Stimulated activated CD8-positive, alpha-beta memory T cell treated with anti-CD3 and anti-CD28 coated beads, Interleukin-7, amount 100 ng/mL, for 48 hours (primary cell): ENCODE measurements around the gene ZBTB21.

Source experiments
- DNase-seq, 2 donors: peaks; one replicate each; pipeline ENCODE4 v3.0.0-alpha.2; 2020; ENCODE audit warnings: low read depth in 1 of 2; ENCODE audit errors: extremely low read depth in 1 of 2

ZBTB21 gene

DNA sequence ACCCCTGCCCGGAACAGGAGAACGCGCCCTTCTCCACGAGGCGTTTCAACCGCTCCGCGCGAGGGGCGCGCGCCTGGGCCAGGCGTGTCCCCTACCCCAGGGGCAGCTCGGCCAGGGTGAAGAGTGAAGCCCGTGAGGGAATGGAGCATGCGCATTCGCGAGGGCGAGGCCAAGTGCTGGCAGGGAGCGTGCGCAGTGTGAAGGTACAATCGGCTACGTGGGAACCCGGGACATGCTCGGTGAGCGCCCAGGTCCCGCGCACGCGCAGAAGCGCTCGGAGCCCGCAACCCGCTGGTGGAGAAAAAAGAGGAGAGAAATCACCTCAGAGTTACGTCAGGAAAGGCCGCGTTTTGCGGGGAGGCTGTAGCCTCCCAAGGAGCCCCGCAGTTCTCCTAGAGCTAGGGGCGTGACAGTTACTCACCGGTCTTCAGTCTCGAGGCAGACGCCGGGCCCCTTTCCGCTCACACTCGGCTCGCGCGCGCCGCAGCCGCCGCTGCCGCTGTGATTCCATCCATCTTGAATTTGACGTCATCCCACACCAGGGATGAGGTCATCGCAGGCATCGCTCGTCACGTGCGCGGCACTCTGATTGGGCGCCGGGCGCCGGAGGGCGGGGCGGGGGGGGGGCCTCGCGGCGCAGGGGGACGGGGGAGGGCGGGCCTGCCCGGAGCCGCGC is at the start of gene ZBTB21:
Gene ZBTB21 (minus strand): TSS at position 530 of the 676 bp plus-strand sequence. CDS start 16,265 bp downstream, outside the sequence.
- DNase-seq = peak; percentile 96 to 98

DNA sequence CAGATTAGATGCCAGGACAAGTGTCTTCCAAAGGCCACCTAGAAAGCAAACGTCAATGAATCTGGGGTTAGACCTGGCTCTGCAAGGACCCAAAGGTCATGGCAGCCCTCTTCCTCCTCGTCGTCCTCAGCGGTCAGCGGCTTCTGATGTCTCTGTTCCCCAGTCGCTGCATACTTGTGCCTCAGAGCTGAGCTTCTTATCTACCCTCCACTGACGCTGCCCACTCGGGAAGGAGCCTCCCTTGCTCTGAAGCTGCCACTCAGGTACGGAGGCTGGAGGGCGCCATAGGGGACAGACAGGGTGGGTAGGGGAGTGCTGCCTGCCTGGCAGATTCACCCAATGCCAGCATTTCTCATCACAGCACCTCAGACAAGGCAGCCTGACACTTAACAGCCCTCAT is 49.6 kb upstream of the ZBTB21 start:
- DNase-seq = no peak

DNA sequence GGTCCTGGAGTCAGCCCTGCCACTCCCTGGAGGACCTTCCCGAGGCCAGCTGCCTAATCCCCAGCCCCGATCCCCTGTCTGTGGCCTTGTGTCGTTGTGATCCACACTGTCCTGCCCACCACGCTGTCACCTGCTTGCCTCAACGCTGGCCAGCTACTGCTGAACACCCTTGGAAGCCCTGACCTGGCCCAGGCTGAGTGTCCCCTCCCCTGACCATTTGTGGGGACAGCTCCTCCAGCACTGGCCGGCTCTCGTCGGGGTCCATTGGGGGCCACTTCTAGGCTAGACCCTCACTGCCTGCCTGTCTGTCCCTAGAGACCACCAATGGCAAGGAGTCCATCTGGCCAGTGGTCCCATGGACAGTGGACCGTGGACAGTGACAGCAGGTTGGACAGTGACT is 49.0 kb upstream of the ZBTB21 start:
- DNase-seq = no peak

DNA sequence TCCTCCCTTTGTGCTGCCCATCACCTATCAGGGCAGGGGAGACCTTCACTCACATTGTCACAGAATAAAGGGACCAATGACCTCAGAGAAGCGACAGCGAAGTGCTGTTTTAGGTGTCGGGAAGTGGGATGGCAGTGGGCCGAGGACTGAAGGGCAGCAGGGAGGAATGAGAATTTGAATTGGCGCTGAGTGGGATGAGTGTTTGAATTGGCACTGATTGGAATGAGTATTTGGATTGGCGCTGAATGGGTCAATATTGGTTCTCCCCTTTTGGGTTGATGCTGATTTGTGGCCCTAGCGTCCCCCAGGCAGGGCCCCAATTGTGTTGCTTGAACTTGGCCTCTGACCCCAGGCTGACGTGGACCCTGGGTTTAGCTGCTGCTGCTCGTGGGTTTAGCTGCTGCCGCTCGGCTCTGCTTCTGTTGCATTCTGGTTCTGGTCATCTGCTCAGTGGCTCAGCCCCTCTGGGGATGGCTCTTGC is 48.5 kb upstream of the ZBTB21 start:
- no peak for DNase-seq

DNA sequence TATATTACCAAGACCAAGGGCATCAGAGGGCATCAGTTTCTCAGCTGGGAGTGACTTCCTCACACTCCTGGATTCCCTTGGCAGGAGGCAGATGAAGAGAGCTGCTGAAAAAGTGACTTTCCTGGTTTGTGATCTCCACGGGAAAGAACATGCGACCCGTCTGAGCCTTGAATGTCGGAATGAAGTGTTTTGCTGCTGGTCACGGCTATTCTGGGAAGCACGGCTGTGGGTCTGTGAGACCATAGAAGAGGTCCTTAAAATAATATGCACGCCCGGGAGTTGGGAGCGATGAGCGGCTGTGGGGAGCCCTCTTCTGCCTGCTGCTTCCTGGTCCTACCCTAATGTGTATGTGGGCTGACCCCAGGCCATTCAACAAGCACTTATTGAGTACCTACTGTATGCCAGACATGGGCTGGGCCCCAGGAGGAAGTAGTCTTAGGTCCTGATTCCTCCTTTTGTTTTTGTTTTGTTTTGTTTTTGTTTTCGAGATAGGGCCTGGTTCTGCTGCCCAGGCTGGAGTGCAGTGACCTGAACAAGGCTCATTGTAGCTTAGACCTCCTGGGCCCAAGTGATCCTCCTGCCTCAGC is 47.8 kb upstream of the ZBTB21 start:
- DNase-seq = no peak

DNA sequence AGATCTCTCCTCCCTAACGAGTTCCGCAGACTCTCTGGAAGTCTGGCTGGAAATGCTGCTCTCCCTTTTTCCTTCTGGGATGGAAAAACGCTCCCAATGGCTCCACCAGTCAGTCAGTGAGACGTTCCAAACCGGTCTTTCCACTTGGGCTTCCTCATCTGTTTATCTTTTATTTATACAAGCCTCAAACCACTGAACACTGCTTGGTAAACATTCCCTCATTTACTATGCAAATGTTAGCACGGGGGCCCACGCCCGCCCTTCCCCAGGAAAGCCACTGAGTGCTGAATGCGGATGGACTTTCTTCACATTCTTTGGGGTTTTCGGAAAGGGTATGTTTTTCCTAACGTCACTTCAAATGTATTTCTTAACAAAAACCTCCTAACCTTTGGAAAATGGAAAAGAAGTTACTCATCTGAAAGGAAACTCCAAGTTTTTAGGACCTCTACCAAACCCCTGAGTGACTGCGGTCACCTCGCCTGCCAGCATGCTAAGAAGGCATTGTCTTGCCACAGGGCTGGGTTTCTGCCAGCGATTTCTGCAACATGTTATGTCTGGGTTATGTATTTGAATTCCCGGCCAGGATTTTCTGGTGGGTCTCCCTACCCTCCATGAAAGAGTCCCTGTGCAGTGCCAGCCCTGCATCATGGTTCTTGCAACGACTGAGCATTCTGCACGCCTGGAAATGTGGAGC is 47.0 kb upstream of the ZBTB21 start:
- no peak for DNase-seq

DNA sequence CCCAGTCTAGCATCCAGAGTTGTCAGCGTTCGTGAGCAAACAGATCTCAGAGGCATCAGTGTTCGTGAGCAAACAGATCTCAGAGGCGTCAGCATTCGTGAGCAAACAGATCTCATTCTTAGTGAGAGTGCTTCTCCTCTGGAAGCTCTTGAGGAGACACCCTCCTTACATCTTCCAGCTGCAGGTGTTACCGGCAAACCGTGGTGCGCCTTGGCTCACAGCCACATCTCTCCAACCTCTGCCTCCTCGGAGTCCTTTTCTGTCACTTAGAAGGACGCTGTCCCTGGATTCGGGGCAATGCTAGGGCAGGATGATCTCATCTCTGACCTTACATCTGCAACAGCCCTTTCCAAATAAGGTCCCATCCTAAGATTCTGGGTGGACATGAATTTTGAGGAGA is 46.3 kb upstream of the ZBTB21 start:
- DNase-seq = no peak

DNA sequence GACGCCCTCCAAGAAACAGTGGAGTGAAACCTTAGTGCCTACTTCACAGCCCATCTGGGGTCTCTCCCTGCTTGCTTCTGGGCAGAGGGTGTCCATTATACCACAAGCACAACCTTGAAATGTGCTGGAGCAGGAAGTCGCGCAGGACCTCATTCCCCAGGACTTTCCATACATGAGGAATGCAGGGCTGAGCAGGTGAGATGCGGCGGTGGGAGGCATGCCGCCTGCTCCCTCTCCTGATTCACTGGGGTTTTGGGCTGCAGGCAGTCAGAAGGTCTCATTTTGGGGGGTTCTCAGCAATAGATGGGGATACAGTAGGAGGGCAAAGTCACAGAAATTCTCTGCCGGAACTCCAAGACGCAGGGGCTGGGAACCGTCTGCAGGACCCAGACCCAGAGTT is 45.3 kb upstream of the ZBTB21 start:
- no peak for DNase-seq

DNA sequence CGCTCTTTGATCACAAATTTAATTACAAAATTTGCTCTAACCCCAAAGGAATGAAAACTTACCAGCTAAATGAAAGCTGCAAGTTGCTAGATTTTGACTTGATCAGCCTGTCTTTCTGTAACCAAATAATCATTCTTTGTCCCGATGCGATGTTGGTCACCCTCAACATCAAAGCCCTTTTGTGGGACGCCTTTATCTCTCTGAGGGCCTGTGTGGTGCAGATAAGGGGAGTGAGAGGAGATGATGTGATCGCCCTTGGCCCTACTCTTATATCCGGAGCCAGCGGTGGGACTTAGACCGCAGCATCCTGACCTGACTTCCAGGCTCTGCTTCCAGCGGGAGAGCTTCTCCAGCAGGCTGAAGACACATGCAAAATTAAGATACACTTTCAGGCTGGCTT is 41.6 kb upstream of the ZBTB21 start:
- DNase-seq = no peak

DNA sequence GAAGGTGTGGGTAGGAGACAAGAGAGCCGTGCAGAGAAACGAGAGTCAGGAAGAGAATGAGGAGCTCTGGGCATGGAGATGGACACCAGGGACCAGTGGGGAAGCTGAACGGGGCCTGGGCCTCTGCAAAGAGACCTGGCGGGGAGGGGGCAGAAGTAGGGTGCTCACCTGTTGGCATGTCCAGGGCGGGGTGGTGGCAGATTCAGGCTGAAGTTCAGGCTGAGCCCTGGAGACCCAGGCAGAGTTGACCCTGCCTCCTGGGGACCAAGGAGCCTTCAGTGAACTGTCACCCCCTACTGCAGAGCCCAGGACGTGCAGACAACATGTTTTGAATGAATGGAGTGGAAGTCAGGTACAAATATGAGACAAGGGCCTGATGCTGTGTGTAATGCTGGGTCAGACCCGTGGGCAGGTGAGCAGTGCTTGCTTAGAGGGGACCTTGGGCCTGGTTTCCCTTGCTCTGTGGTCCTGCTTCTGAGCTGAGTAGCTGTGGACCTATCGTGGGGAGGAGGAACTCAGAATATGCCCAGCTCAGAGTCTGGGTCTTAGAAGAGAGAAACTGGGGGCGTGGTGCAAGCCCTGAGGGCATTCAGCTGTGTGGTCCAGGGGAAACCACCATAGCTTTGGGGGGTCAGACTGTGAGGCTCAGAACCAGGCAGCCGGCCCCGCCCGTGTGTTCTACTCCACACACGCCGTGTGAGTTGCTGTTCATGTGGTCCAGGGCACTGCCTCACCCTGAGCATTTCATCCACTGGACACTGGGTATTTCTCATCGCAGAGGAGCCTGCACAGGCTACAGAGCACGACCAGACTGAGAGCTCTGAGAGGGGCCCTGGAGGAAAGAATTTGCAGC is 39.6 kb upstream of the ZBTB21 start:
- no peak for DNase-seq

DNA sequence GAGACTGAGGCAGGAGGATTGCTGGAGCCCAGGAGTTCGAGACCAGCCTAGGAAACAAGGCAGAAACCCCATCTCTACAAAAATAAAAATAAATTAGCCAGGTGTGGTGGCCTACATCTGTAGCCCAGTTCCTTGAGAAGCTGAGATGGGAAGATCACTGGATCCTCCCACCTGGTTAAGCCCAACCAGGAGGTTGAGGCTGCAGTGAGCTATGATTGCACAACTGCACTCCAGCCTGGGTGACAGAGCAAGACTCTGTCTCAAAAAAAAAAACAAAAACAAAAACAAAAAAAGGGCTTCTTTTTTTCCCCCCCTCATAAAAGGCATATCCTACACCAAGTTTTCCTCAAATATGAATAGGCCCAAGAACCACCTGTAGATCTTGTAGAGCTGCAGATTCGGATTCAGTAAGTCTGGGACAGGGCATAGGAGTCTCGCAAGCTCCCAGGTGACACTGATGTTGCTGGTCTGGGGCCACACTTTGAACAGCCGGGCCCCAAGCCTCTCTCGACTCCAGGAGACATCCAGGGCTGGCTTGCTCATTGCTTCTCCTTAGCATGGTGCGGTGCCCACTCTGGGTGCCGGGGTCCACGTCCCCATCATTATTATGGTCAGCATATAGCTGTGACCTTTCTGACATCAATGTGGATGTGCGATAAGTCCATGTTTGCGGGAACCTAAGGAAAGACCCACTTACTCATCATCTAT is 38.9 kb upstream of the ZBTB21 start:
- no peak for DNase-seq

DNA sequence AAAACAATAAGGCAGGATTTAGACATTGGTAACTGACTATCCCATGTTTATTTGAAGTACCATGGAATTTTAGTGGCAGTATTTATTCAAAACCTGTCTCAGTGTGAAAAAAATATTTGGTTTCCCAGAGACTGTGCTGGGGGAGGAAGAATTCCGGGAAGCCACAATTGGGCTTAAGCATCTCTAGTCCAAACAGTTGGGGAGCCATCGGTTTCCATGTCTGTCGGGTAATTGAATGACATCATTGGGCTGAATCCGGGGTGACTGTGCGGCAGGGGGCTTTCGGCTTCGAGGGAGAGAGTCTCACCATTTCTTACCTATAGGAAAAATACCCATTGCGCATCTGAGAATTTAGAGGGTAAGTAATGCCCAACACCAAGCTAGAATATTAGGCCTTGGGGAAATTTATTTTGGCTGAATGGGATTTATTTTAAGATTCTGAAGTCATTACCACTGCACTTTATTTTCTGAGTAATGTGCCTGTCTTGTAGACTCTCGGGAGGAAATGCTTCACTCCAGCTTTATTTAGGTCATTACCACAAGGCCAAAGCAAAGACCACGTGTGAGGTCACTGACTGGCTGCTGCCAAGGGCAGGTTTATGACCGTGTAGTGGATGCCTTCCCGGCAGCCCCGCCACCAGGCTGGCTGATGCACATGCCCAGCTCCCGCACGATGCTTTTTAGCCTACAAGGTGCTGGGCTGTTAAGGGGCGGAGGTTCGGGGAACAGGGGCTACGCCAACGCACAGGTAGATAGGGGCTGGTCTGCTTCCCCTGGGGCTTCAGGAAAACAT is 37.9 kb upstream of the ZBTB21 start:
- DNase-seq = no peak

DNA sequence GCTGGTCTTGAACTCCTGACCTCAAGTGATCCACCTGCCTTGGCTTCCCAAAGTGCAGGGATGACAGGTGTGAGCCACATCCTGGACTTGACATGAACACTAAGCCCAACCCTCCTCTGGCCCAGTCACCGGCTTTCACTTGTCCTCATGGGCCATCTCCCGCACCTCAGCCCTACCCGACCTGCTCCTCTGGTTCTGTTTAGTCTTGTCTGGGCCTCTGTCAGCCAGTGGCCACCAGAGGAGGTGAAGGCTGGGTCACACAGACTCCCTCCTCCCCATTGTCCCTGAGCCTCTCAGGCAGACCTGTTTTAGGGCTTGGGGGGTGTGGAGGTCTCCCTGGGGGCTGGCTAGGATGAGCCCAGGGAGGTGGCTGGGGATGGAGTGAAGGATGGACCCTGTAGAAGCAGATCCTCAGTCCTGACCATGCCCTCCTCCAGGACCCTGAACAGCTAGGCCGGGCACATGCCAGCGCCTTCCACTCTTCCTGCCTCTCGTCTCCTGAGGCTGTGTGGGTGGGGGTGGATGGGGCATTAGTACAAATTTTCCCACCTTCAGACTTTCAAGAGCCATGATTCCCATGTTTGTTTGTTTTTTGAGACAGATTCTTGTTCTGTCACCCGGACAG is 34.8 kb upstream of the ZBTB21 start:
- DNase-seq = no peak

DNA sequence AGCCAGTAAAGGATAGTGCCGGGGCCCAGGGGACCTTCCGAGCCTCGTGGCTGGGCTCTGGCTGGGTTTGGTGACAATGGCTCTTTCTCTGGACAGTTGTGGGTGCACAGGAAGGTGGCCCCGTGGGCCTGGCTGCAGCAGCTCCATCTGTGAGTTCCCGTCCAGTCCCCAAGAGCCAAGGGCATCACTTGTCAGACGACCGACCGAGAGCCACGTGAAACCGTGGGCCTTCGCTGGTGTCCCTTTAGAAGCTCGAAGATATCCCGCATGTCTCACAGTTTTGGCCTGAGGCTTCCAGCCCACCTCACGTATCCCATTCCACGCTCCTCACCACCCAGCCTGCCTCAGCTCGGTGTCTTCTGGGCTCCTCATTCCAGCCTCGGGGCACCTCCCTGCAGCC is 33.8 kb upstream of the ZBTB21 start:
- no peak for DNase-seq

DNA sequence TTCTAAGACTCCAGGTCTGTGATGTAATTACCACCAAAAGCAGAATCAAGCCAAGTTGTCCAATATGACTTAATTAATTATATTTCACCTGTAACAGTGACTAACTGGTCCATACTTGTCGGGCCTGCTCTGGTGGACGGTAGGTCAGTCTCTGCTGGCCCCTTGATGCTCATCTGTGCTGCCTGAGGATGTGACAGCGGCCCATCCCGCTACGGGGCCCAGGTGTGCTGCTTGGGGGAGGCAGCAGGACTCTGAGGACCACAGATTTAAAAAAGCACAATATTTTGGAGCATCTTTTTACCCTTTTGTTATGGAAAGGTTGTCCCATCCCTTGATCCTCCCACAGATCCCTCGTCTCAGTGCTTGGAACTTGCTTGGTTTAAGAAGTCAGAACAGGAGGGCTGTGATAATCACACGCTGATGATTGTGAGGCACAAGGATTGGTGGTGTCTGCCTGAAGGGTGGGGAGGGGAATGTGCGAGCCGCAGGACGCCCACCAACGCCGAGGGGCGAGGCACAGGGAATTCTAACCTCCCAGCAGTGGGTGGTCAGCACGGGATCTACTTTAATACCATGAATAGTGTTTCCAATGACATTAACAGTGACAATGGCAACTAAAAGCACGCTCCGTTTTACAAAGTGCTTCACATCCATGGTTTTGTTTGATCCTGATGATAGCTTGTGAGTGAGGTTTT is 33.2 kb upstream of the ZBTB21 start:
- no peak for DNase-seq

DNA sequence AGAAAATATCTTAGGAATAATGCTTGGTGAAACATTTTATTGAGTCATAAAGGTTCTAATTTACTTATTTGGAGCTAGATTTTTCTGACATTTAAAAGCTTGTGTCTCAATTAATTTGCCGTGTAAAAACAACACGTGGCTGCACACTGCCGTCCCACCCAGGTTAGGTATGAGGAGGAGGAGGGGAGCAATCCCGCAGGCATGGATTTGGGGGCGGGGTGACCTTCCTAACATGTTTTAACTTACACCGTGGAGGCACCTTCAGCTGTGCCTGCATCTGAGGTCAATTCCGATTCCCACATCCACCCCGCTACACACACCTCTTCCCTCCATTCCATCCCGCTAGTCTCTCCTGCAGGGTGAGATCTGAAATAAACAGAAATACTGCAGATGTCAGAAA is 32.5 kb upstream of the ZBTB21 start:
- DNase-seq = no peak

DNA sequence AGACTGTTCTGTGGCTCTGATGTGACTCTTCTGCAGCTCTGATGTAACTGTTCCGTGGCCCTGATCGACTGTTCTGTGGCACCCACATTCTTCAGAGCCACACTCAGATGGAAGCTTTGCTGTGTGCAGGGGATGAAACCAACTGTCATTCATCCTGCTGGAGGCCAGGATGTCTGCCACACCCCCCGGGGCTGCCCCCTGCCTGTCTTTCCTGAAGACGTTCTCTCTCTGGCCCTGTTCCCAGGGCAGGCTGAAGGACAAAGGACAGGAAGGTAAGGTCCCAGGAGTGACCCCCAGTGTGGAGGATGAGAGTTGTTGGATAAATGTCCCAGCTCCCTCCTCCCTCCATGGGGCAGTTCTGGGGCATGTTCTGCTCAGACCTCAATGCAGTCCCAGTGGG is 31.6 kb upstream of the ZBTB21 start:
- no peak for DNase-seq

DNA sequence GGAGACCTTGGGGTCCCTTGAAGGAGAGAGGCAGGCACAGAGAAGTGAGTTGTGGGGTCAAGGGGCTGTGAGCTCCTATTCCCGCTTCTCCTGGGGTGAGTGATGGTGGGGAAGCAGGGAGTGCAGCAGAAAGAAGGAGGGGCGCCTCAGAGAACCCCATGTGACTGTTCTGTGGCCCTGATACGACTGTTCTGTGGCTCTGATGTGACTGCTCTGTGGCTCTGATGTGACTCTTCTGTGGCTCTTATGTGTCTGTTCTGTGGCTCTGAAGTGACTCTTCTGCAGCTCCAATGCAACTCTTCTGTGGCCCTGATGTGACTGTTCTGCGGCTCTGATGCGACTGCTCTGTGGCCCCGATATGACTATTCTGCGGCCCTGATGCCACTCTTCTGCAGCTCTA is 31.1 kb upstream of the ZBTB21 start:
- DNase-seq = no peak
